Muscle layer of colon (tissue), 2 donors: ENCODE data around the gene RPTOR.

Experiments
- H3K27ac ChIP-seq: one replicate; pipeline ENCODE4 v1.7.0; 2013; ENCODE audit warnings: low read depth, mild to moderate bottlenecking, low read length, moderate library complexity
- H3K27me3 ChIP-seq, 2 donors: one replicate each; pipeline ENCODE4 v1.7.0; 2013; ENCODE audit warnings: low read length in 2 of 2, mild to moderate bottlenecking in 2 of 2; ENCODE audit not compliant: insufficient read depth in 2 of 2, control insufficient read depth in 1 of 2
- H3K36me3 ChIP-seq: one replicate; pipeline ENCODE4 v1.7.0; 2013; ENCODE audit warnings: mild to moderate bottlenecking, low read length; ENCODE audit not compliant: insufficient read depth
- H3K4me1 ChIP-seq: one replicate; pipeline ENCODE4 v1.7.0; 2013; ENCODE audit warnings: mild to moderate bottlenecking, low read length; ENCODE audit not compliant: insufficient read depth
- H3K4me3 ChIP-seq, 2 donors: one replicate each; pipeline ENCODE4 v1.7.0; 2013; ENCODE audit warnings: low read length in 2 of 2, low read depth in 1 of 2, mild to moderate bottlenecking in 1 of 2, moderate library complexity in 1 of 2
- H3K9ac ChIP-seq: one replicate; pipeline ENCODE4 v1.7.0; 2013; ENCODE audit warnings: low read length
- H3K9me3 ChIP-seq: one replicate; pipeline ENCODE4 v1.7.0; 2013; ENCODE audit warnings: mild to moderate bottlenecking, low read length
- donor health status: abdominal sarcoma.
- donor health status: Adenocarcinoma of cecum.

The RPTOR gene

GRCh38 chr17:80882926-80883685, 338.5 kb downstream of the RPTOR start:
- no peak overlapping the region for H3K9ac ChIP-seq
- H3K27ac ChIP-seq = no peak overlapping the region
- peaks cover 37% of the 10 kb centered on the region for H3K36me3 ChIP-seq
- H3K4me3 ChIP-seq = no peak overlapping the region
- no peaks in the 10 kb centered on the region for H3K4me1 ChIP-seq
- H3K27me3 ChIP-seq = no peaks in the 10 kb centered on the region
- no peaks in the 10 kb centered on the region for H3K9me3 ChIP-seq

- Histone ChIP-seq H3K9ac (no peak overlapping the region), H3K27ac (no peak overlapping the region), H3K4me1 (no peaks in the 10 kb centered on the region), H3K36me3 (peaks cover 37% of the 10 kb centered on the region), H3K9me3 (no peaks in the 10 kb centered on the region), H3K4me3 (no peak overlapping the region), H3K27me3 (no peaks in the 10 kb centered on the region)
Observed at GRCh38 chr17:80883831-80884735, 339.4 kb downstream of the RPTOR start.

GRCh38 chr17:80884811-80885210, 340.2 kb downstream of the RPTOR start:
- H3K27ac ChIP-seq = no peak overlapping the region
- no peaks in the 10 kb centered on the region for H3K4me1 ChIP-seq
- peaks cover 42% of the 10 kb centered on the region for H3K36me3 ChIP-seq
- H3K9me3 ChIP-seq = no peaks in the 10 kb centered on the region
- H3K4me3 ChIP-seq = no peak overlapping the region
- no peak overlapping the region for H3K9ac ChIP-seq
- no peaks in the 10 kb centered on the region for H3K27me3 ChIP-seq

GRCh38 chr17:80885947-80886582, 341.4 kb downstream of the RPTOR start:
- no peaks in the 10 kb centered on the region for H3K9me3 ChIP-seq
- no peak overlapping the region for H3K4me3 ChIP-seq
- H3K4me1 ChIP-seq = no peaks in the 10 kb centered on the region
- no peaks in the 10 kb centered on the region for H3K27me3 ChIP-seq
- H3K36me3 ChIP-seq = peaks cover 41% of the 10 kb centered on the region
- H3K9ac ChIP-seq = no peak overlapping the region
- no peak overlapping the region for H3K27ac ChIP-seq

GRCh38 chr17:80886641-80887573, 342.3 kb downstream of the RPTOR start:
- Histone ChIP-seq H3K27ac (no peak overlapping the region), H3K9ac (no peak overlapping the region), H3K9me3 (no peaks in the 10 kb centered on the region), H3K36me3 (peaks cover 36% of the 10 kb centered on the region), H3K4me1 (no peaks in the 10 kb centered on the region), H3K4me3 (no peak overlapping the region), H3K27me3 (no peaks in the 10 kb centered on the region)

- H3K4me1 ChIP-seq = peaks cover 6% of the 10 kb centered on the region
- no peak overlapping the region for H3K9ac ChIP-seq
- H3K36me3 ChIP-seq = peaks cover 36% of the 10 kb centered on the region
- H3K27me3 ChIP-seq = no peaks in the 10 kb centered on the region
- H3K4me3 ChIP-seq = no peak overlapping the region
- no peaks in the 10 kb centered on the region for H3K9me3 ChIP-seq
- no peak overlapping the region for H3K27ac ChIP-seq
Observed at GRCh38 chr17:80887639-80888175, 343.1 kb downstream of the RPTOR start.

- H3K4me3 ChIP-seq = no peak overlapping the region
- no peaks in the 10 kb centered on the region for H3K9me3 ChIP-seq
- H3K36me3 ChIP-seq = peaks cover 37% of the 10 kb centered on the region
- H3K27ac ChIP-seq = no peak overlapping the region
- peaks cover 7% of the 10 kb centered on the region for H3K4me1 ChIP-seq
- H3K9ac ChIP-seq = no peak overlapping the region
- H3K27me3 ChIP-seq = no peaks in the 10 kb centered on the region
Observed at GRCh38 chr17:80888276-80889160, 343.9 kb downstream of the RPTOR start.

- H3K36me3 ChIP-seq = peaks cover 38% of the 10 kb centered on the region
- no peak overlapping the region for H3K9ac ChIP-seq
- no peak overlapping the region for H3K4me3 ChIP-seq
- no peak overlapping the region for H3K27ac ChIP-seq
- H3K9me3 ChIP-seq = no peaks in the 10 kb centered on the region
- H3K27me3 ChIP-seq = no peaks in the 10 kb centered on the region
- peaks cover 7% of the 10 kb centered on the region for H3K4me1 ChIP-seq
Observed at GRCh38 chr17:80889231-80890195, 344.9 kb downstream of the RPTOR start.

GRCh38 chr17:80890196-80890920, 345.7 kb downstream of the RPTOR start:
- Histone ChIP-seq H3K4me3 (no peak overlapping the region), H3K9me3 (no peaks in the 10 kb centered on the region), H3K27ac (no peak overlapping the region), H3K9ac (no peak overlapping the region), H3K27me3 (no peaks in the 10 kb centered on the region), H3K4me1 (peaks cover 7% of the 10 kb centered on the region), H3K36me3 (peaks cover 29% of the 10 kb centered on the region)
